ENCODE results near the gene RFX7.

Gene RFX7

GRCh38 chr15:56124391-56124790, 119.3 kb downstream of the RFX7 start:
- DNase-seq, result no peak

- no peak for DNase-seq
Measured at GRCh38 chr15:56105855-56106254, 137.8 kb downstream of the RFX7 start.

- DNase-seq, result no peak
Measured at GRCh38 chr15:56102441-56102840, 141.2 kb downstream of the RFX7 start.

- DNase-seq, result no peak
Measured at GRCh38 chr15:56099311-56099710, 144.4 kb downstream of the RFX7 start.

GRCh38 chr15:56098195-56098863, 145.3 kb downstream of the RFX7 start:
- DNase-seq, result no peak

- DNase-seq, result no peak
Measured at GRCh38 chr15:56095406-56095805, 148.3 kb downstream of the RFX7 start.

- no peak for DNase-seq
Measured at GRCh38 chr15:56094171-56094570, 149.5 kb downstream of the RFX7 start.

- DNase-seq, result no peak
Measured at GRCh38 chr15:56088389-56088788, 155.3 kb downstream of the RFX7 start.

- no peak for DNase-seq
Measured at GRCh38 chr15:56086566-56086965, 157.1 kb downstream of the RFX7 start.

GRCh38 chr15:56082263-56082761, 161.4 kb downstream of the RFX7 start:
- no peak for DNase-seq

- no peak for DNase-seq
Measured at GRCh38 chr15:56077081-56077480, 166.6 kb downstream of the RFX7 start.

GRCh38 chr15:56076640-56077039, 167.0 kb downstream of the RFX7 start:
- DNase-seq, result no peak

- DNase-seq, result no peak
Measured at GRCh38 chr15:56074481-56075265, 169.0 kb downstream of the RFX7 start.

- no peak for DNase-seq
Measured at GRCh38 chr15:56064152-56064551, 179.5 kb downstream of the RFX7 start.

- DNase-seq, result no peak
Measured at GRCh38 chr15:56059716-56060115, 184.0 kb downstream of the RFX7 start.

- no peak for DNase-seq
Measured at GRCh38 chr15:56058986-56059385, 184.7 kb downstream of the RFX7 start.

GRCh38 chr15:56056626-56057025, 187.1 kb downstream of the RFX7 start:
- no peak for DNase-seq

GRCh38 chr15:56053046-56053400, 190.7 kb downstream of the RFX7 start:
- no peak for DNase-seq

GRCh38 chr15:56052395-56053045, 191.2 kb downstream of the RFX7 start:
- peak in 1 of 5 donors; percentile 32 for DNase-seq

- no peak for DNase-seq
Measured at GRCh38 chr15:56051676-56052075, 192.0 kb downstream of the RFX7 start.

- no peak for DNase-seq
Measured at GRCh38 chr15:56049577-56049976, 194.1 kb downstream of the RFX7 start.

- no peak for DNase-seq
Measured at GRCh38 chr15:56047354-56047753, 196.3 kb downstream of the RFX7 start.

GRCh38 chr15:56045068-56045748, 198.5 kb downstream of the RFX7 start:
- DNase-seq, result no peak
